Gastroesophageal sphincter (tissue), 3 donors: Measurements from ENCODE around the gene CAPN5.

Experiments used
- POLR2AphosphoS5 ChIP-seq: sonication (generic); formaldehyde crosslinking; IDR thresholded peaks from one replicate; pipeline ENCODE4 v1.6.1; 2017; ENCODE audit warnings: antibody characterized with exemption
- TF ChIP-seq, protein P1 (sequence below), 4 experiments: fragments of 200-600 bp in 2 of 4; fragments of 450-650 bp in 2 of 4; sonication (generic) in 1 of 4; IDR thresholded peaks; one replicate each; pipeline ENCODE4 v1.5.1; 2017 to 2019; ENCODE audit warnings: antibody characterized with exemption in 4 of 4, mild to moderate bottlenecking in 2 of 4, moderate library complexity in 2 of 4

DNA sequence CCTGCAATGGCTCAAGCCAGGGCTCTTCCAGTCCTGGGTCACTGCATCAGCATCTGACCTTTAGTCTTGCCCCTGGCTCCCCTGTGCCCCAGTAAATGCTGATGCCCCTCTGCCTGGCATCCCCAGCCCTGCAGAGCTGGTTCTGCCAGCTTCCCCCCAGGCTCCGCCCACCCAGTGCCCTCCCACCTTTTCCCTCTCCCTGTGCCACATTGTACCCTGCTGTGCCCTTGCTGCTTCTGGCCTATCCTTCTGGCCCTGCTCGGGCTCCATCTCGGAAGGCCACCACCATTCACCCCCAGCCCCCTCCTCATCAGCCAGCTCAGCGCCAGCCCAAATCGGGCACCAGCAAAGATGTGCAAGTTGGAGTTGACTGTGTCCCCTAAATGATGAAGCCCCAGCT lies 7.4 kb downstream of the CAPN5 start:
- TF ChIP-seq, protein P1, sequence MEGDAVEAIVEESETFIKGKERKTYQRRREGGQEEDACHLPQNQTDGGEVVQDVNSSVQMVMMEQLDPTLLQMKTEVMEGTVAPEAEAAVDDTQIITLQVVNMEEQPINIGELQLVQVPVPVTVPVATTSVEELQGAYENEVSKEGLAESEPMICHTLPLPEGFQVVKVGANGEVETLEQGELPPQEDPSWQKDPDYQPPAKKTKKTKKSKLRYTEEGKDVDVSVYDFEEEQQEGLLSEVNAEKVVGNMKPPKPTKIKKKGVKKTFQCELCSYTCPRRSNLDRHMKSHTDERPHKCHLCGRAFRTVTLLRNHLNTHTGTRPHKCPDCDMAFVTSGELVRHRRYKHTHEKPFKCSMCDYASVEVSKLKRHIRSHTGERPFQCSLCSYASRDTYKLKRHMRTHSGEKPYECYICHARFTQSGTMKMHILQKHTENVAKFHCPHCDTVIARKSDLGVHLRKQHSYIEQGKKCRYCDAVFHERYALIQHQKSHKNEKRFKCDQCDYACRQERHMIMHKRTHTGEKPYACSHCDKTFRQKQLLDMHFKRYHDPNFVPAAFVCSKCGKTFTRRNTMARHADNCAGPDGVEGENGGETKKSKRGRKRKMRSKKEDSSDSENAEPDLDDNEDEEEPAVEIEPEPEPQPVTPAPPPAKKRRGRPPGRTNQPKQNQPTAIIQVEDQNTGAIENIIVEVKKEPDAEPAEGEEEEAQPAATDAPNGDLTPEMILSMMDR (IDR thresholded peaks at IDR 0.05), result no peak
- TF ChIP-seq POLR2AphosphoS5, result no peak
